ENCODE data around the gene NKIRAS1. TPM values are rescaled to one million over a fixed set of nuclear protein-coding genes. Genes with fewer than 3 reads are reported as not detected.
A peak's percentile ranks its signal among the peaks of the same experiment; 100 is the strongest.

NKIRAS1 gene
- total and polyA plus RNA-seq, 2 of the 8 experiments (the other 6 are each of a cell fraction or from before 2014, with no cell fraction given) = 3.4 to 7.0 TPM

DNA sequence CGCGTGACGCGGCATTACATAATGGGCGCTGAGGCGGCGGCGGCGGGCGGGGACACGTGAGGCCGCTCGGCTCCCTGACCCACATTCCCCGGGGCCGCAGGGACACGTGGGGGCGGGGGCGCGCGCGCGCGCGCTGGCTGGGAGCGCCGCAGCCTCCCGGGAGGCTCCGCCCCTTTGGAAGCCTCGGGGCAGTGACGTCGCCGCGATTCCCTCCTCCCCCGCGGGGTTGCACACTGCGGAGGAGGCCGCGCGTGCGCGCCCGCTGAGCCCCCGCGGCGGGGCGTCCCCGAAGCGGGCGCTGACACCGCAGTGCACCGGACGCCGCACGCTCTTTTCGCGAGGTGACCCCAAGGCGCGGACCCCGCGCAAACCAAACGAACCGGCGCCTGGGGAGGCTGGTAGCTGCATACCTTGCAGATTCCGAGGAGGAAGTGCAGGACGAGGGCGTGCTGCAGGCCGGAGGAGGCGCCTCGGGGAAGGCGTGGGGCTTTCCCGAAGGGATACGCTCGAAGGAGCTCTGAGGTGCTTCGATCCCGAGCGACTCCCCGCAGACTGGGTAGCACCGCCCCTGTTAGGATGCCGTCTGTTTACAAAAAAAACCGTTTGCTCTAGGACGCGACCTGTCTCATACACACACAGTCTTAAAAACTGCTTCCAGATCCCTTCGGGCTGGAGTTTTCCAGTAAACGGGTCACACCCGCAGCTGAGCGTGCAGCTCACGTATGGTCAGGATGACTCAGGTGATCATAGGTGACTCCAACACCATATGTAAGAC lies 29.3 kb upstream of the NKIRAS1 start (continued):
- TF ChIP-seq TCF12 (IDR thresholded peaks at IDR 0.05; ENCODE audit: low read depth, low read length) = no peak
- no peak; the same call in 1 of the 2 replicates for TF ChIP-seq SUZ12 (IDR thresholded peaks at IDR 0.05; ENCODE audit: low read length)
- peak; percentile 45 to 58; a peak in 1 of 4 replicates for TF ChIP-seq HDAC2 (IDR thresholded peaks at IDR 0.05; ENCODE audit: borderline replicate concordance in 1 of 2, low read depth in 2 of 2, low read length in 2 of 2)
- no peak for TF ChIP-seq BCL11A (IDR thresholded peaks at IDR 0.05; ENCODE audit: low read depth in 2 of 2, low read length in 2 of 2)
- TF ChIP-seq SAP30 (IDR thresholded peaks at IDR 0.05; ENCODE audit: insufficient read depth, insufficient replicate concordance, low read length) = no peak
- TF ChIP-seq TAF7 (optimal IDR thresholded peaks at IDR 0.05; ENCODE audit: borderline replicate concordance, low read depth, low read length) = peak; percentile 56
- TF ChIP-seq PHF8 (conservative IDR thresholded peaks at IDR 0.05; ENCODE audit: low read depth, low read length) = peak; percentile 75
- TF ChIP-seq SIN3A (conservative IDR thresholded peaks at IDR 0.05 in 1 of 2, IDR thresholded peaks at IDR 0.05 in 1 of 2; ENCODE audit: low read depth in 1 of 2, low read length in 2 of 2) = peak; percentile 50 to 51; a peak in 1 of 4 replicates
- TF ChIP-seq BRCA1 (IDR thresholded peaks at IDR 0.05; ENCODE audit: low read depth, low read length) = no peak
- TF ChIP-seq MAFK (IDR thresholded peaks at IDR 0.05; ENCODE audit: low read depth, low read length) = peak; percentile 17; the same call in 1 of the 2 replicates
- peak; percentile 22 for TF ChIP-seq KDM4A (IDR thresholded peaks at IDR 0.05; ENCODE audit: low read depth, low read length, severe bottlenecking)
- peak; percentile 13 for TF ChIP-seq MAX (IDR thresholded peaks at IDR 0.05)
- TF ChIP-seq GTF2F1 (IDR thresholded peaks at IDR 0.05; ENCODE audit: borderline replicate concordance, low read depth, low read length) = no peak
- peak; percentile 76; the same call in 1 of the 2 replicates for TF ChIP-seq ATF3 (IDR thresholded peaks at IDR 0.05; ENCODE audit: insufficient read depth, low read depth, low read length)
- peak; percentile 47 for TF ChIP-seq TAF1 (IDR thresholded peaks at IDR 0.05; ENCODE audit: low read depth, low read length)
- TF ChIP-seq POLR2AphosphoS5 (IDR thresholded peaks at IDR 0.05; ENCODE audit: low read depth, low read length) = peak; percentile 88; the same call in 1 of the 2 replicates
- peak in 1 of 2 experiments; percentile 0; a peak in 1 of 4 replicates for TF ChIP-seq RAD21 (IDR thresholded peaks at IDR 0.05 in 1 of 2, conservative IDR thresholded peaks at IDR 0.05 in 1 of 2; ENCODE audit: low read depth in 2 of 2, low read length in 2 of 2)
- TF ChIP-seq SP2 (IDR thresholded peaks at IDR 0.05; ENCODE audit: low read length) = no peak
- TF ChIP-seq POU5F1 (IDR thresholded peaks at IDR 0.05; ENCODE audit: low read depth, low read length) = no peak
- peak; percentile 85 for TF ChIP-seq TEAD4 (IDR thresholded peaks at IDR 0.05; ENCODE audit: low read depth, low read length)
- peak; percentile 74 to 76 for TF ChIP-seq POLR2A (IDR thresholded peaks at IDR 0.05; ENCODE audit: control extremely low read depth in 1 of 2, low read depth in 2 of 2, low read length in 2 of 2)
- no peak for TF ChIP-seq RFX5 (IDR thresholded peaks at IDR 0.05; ENCODE audit: borderline replicate concordance, low read depth, low read length)

Data from H1 (cell line).